Endothelial cell of umbilical vein (primary cell): ENCODE results near the gene FOCAD. TPM values are rescaled to one million over a fixed set of nuclear protein-coding genes. Genes with fewer than 3 reads are reported as not detected.
"Not testable (repeated sequence)": the region's sequence is repeated elsewhere in the genome, so short reads cannot be mapped to it uniquely, and the experiment has no call there.

Experiments
- BruUV-seq: library from RNA; stranded (reverse); fragments of 400-500 nt; replicated peaks from 2 replicates; lab custom pipeline; 2021; lab: Mats Ljungman, UMichigan
- CTCF ChIA-PET: fragments of 300-600, 350-600 bp; sonication (Branson Sonifier 250); formaldehyde crosslinking; loops from one replicate; lab custom pipeline; 2021; ENCODE audit warnings: antibody characterized with exemption, inconsistent platforms; lab: Charles Lee
- POLR2A ChIA-PET: fragments of 300-600, 350-600 bp; sonication (Branson Sonifier 250); formaldehyde crosslinking; loops from one replicate; lab custom pipeline; 2021; ENCODE audit warnings: antibody characterized with exemption, inconsistent platforms; lab: Charles Lee
- DNase-seq: peaks from one replicate; pipeline ENCODE4 v3.0.0-alpha.2; 2011; ENCODE audit warnings: low read depth, low spot score
- FAIRE-seq: peaks from 2 replicates; lab custom pipeline; 2011; peaks lifted over from hg19 to GRCh38; lab: Jason Lieb, UNC
- H2AFZ ChIP-seq: 2 replicates; pipeline ENCODE4 v1.6.0; 2012; ENCODE audit warnings: low read depth, low read length, control low read depth, inconsistent platforms
- H3K27ac ChIP-seq: 2 replicates; pipeline ENCODE4 v1.5.1; 2011; ENCODE audit warnings: low read depth, mild to moderate bottlenecking, control low read depth, low read length, moderate library complexity; ENCODE audit not compliant: insufficient read depth
- H3K27me3 ChIP-seq, 2 experiments: 2 replicates each; pipeline versions ENCODE4 v1.6.0 to v1.6.1; 2011; ENCODE audit warnings: low read length in 2 of 2, mixed read lengths in 1 of 2; ENCODE audit not compliant: control insufficient read depth in 2 of 2, insufficient read depth in 2 of 2
- H3K36me3 ChIP-seq, 2 experiments: 2 replicates in 1 of 2; 3 replicates in 1 of 2; pipeline ENCODE4 v1.5.1; 2011; ENCODE audit warnings: low read length in 2 of 2, mild to moderate bottlenecking in 1 of 2, moderate library complexity in 1 of 2; ENCODE audit not compliant: control insufficient read depth in 2 of 2, insufficient read depth in 2 of 2; ENCODE audit errors: extremely low read depth in 1 of 2
- H3K4me1 ChIP-seq: 3 replicates; pipeline ENCODE4 v1.5.1; 2011; ENCODE audit warnings: mild to moderate bottlenecking, low read length; ENCODE audit not compliant: control insufficient read depth, insufficient read depth; ENCODE audit errors: extremely low read depth
- H3K4me2 ChIP-seq: 2 replicates; pipeline ENCODE4 v1.6.1; 2011; ENCODE audit warnings: low read length, control low read depth, mixed read lengths; ENCODE audit not compliant: insufficient read depth
- H3K4me3 ChIP-seq, 3 experiments: fragments of 200-600 bp in 1 of 3; sonication (generic), shearing (Covaris generic) in 1 of 3; replicated peaks in 1 of 3; 2 replicates each; pipeline ENCODE4 v1.5.1; 2011 to 2016; ENCODE audit warnings: control low read depth in 3 of 3, low read length in 3 of 3, mild to moderate bottlenecking in 2 of 3, inconsistent platforms in 1 of 3, low read depth in 1 of 3, moderate library complexity in 1 of 3; ENCODE audit not compliant: insufficient read depth in 1 of 3
- H3K79me2 ChIP-seq: 2 replicates; pipeline ENCODE4 v1.6.0; 2012; ENCODE audit warnings: low read length, inconsistent platforms; ENCODE audit not compliant: control insufficient read depth, insufficient read depth
- H3K9ac ChIP-seq: replicated peaks from 2 replicates; pipeline ENCODE3; 2011; ENCODE audit warnings: low read length, control low read depth; ENCODE audit not compliant: insufficient read depth; ENCODE audit errors: extremely low read depth
- H3K9me1 ChIP-seq: replicated peaks from 3 replicates; pipeline ENCODE4 v1.6.0; 2011; ENCODE audit warnings: mild to moderate bottlenecking, low read length; ENCODE audit not compliant: control insufficient read depth, insufficient read depth; ENCODE audit errors: extremely low read depth
- H3K9me3 ChIP-seq: replicated peaks from 2 replicates; pipeline ENCODE4 v1.5.1; 2012; ENCODE audit warnings: low read length, inconsistent platforms; ENCODE audit not compliant: control insufficient read depth, insufficient read depth
- H4K20me1 ChIP-seq: replicated peaks from 2 replicates; pipeline ENCODE3; 2011; ENCODE audit warnings: mild to moderate bottlenecking, low read length; ENCODE audit not compliant: control insufficient read depth, insufficient read depth; ENCODE audit errors: extremely low read depth
- FOS ChIP-seq: IDR thresholded peaks from 2 replicates; pipeline ENCODE4 v1.6.1; 2011; ENCODE audit warnings: mild to moderate bottlenecking, low read length, moderate library complexity, borderline replicate concordance; ENCODE audit not compliant: insufficient read depth
- GATA2 ChIP-seq: IDR thresholded peaks from 2 replicates; pipeline ENCODE4 v1.7.0; 2011; ENCODE audit warnings: low read depth, mild to moderate bottlenecking, moderate library complexity, mixed read lengths, low read length; ENCODE audit not compliant: insufficient read length, insufficient read depth
- JUN ChIP-seq: IDR thresholded peaks from 2 replicates; pipeline ENCODE4 v1.6.1; 2011; ENCODE audit warnings: borderline replicate concordance, low read depth; ENCODE audit not compliant: insufficient read length, insufficient read depth
- MYC ChIP-seq: IDR thresholded peaks from one replicate; pipeline ENCODE4 v1.6.1; 2011; ENCODE audit warnings: mild to moderate bottlenecking, low read depth, low read length
- POLR2A ChIP-seq: IDR thresholded peaks from 2 replicates; pipeline ENCODE4 v1.6.1; 2012; ENCODE audit warnings: low read depth, mild to moderate bottlenecking, control low read depth, low read length
- POLR2AphosphoS5 ChIP-seq: IDR thresholded peaks from 2 replicates; pipeline ENCODE4 v1.6.1; 2012; ENCODE audit warnings: low read depth, mild to moderate bottlenecking, control low read depth, low read length, moderate library complexity; ENCODE audit not compliant: insufficient read depth
- dilution Hi-C: fragments of 300-500 bp; cut with MboI; formaldehyde crosslinking; loops from one replicate; pipeline ENCODE4 v1.15.0; 2019; ENCODE audit warnings: low sequenced_read_pairs; ENCODE audit not compliant: extremely low pct_ligation_motif_present
- intact Hi-C: fragments of 100-400 bp; cut with micrococcal nuclease; formaldehyde crosslinking; loops from one replicate; pipeline ENCODE4 v1.10.0; 2022
- polyA plus RNA-seq, 4 experiments: library from polyadenylated mRNA; depleted of rRNA in 3 of 4; stranded (reverse) in 3 of 4; unstranded in 1 of 4; fragments of >200 nt; gene quantifications; 2 replicates each; pipeline versions ENCODE4 v1.2.1 to v1.2.3, GENCODE V29; 2011 to 2012; ENCODE audit warnings: missing spikeins in 1 of 4
- total RNA-seq: library from RNA; stranded (reverse); gene quantifications from 2 replicates; pipeline ENCODE4 v1.2.3, GENCODE V29; 2021
- TF ChIP-seq, protein P1 (sequence below): IDR thresholded peaks from 2 replicates; pipeline ENCODE4 v1.6.1; 2011; ENCODE audit not compliant: insufficient read depth, insufficient read length
- TF ChIP-seq, protein P2 (sequence below), 2 donors: IDR thresholded peaks; 1 replicate in 1 of 2; 2 replicates in 1 of 2; pipeline ENCODE4 v1.5.1; 2011; ENCODE audit warnings: low read length in 2 of 2, mild to moderate bottlenecking in 2 of 2, moderate library complexity in 2 of 2, control low read depth in 1 of 2, inconsistent platforms in 1 of 2, low read depth in 1 of 2; ENCODE audit not compliant: insufficient read depth in 1 of 2; ENCODE audit errors: extremely low read depth in 1 of 2

Gene FOCAD
- total and polyA plus RNA-seq, 2 donors (not counting 3 experiments of a cell fraction or from before 2014, with no cell fraction given) = 26.7 to 66.9 TPM

DNA sequence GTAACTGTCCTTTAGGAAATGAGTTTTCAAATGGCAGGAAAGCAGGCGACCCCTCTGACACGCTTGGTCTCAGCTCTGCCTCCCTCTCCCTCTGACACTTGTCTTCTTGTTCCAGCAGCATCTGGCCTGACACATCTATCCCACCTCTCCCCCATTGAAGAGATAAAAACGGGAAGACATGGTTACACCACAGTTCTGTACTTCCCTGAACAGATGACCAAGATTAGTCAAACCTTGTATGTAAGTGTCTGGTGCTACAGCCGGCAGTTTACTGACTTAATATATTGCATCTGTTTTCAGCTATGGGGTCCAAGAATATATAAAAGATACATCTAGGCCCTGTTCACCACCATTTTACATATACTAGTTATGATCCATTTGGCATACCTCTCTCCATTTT, 32.1 kb upstream of the FOCAD start:
- Histone ChIP-seq H2AFZ (no peak overlapping the region), H3K36me3 (no peaks in the 10 kb centered on the region), H3K27ac (no peak overlapping the region), H3K4me3 (no peak overlapping the region), H3K79me2 (no peaks in the 10 kb centered on the region), H3K9me1 (no peaks in the 10 kb centered on the region), H3K9ac (no peak overlapping the region), H3K27me3 (peaks cover 0 to 2% of the 10 kb centered on the region in 2 experiments), H3K4me1 (no peaks in the 10 kb centered on the region), H3K9me3 (no peaks in the 10 kb centered on the region), H3K4me2 (no peak overlapping the region), H4K20me1 (no peaks in the 10 kb centered on the region)
- TF ChIP-seq POLR2AphosphoS5 = no peak
- TF ChIP-seq, protein P1, sequence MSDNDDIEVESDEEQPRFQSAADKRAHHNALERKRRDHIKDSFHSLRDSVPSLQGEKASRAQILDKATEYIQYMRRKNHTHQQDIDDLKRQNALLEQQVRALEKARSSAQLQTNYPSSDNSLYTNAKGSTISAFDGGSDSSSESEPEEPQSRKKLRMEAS = no peak
- TF ChIP-seq MYC = no peak
- TF ChIP-seq GATA2 = no peak
- TF ChIP-seq FOS = no peak
- no peak for TF ChIP-seq JUN
- TF ChIP-seq, protein P2, sequence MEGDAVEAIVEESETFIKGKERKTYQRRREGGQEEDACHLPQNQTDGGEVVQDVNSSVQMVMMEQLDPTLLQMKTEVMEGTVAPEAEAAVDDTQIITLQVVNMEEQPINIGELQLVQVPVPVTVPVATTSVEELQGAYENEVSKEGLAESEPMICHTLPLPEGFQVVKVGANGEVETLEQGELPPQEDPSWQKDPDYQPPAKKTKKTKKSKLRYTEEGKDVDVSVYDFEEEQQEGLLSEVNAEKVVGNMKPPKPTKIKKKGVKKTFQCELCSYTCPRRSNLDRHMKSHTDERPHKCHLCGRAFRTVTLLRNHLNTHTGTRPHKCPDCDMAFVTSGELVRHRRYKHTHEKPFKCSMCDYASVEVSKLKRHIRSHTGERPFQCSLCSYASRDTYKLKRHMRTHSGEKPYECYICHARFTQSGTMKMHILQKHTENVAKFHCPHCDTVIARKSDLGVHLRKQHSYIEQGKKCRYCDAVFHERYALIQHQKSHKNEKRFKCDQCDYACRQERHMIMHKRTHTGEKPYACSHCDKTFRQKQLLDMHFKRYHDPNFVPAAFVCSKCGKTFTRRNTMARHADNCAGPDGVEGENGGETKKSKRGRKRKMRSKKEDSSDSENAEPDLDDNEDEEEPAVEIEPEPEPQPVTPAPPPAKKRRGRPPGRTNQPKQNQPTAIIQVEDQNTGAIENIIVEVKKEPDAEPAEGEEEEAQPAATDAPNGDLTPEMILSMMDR (IDR thresholded peaks at IDR 0.05; ENCODE audit: extremely low read depth in 1 of 2, insufficient read depth in 1 of 2, low read depth in 1 of 2, low read length in 2 of 2) = no peak
- TF ChIP-seq POLR2A = no peak
- intact Hi-C loops (no loop called here), dilution Hi-C loops (no loop called here)
- ChIA-PET POLR2A (no interaction called here), CTCF (interaction anchor here (0.8 to 1.0 kb wide), 2 partner anchors 22 to 27 kb away, joined by 3 read pairs; no protein-coding TSS in a partner anchor)
- no peak for DNase-seq
- BruUV-seq = no TSS peak
- no peak for FAIRE-seq

DNA sequence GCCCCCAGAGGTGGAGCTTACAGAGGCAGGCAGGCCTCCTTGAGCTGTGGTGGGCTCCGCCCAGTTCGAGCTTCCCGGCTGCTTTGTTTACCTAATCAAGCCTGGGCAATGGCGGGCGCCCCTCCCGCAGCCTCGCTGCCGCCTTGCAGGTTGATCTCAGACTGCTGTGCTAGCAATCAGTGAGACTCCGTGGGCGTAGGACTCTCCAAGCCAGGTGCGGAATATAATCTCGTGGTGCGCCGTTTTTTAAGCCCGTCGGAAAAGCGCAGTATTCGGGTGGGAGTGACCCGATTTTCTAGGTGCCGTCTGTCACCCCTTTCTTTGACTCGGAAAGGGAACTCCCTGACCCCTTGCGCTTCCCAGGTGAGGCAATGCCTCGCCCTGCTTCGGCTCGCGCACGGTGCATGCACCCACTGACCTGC, 25.8 kb upstream of the FOCAD start:
- FAIRE-seq, H3K9me3 ChIP-seq, POLR2A ChIA-PET: not testable (repeated sequence)

More for the DNA sequence above, 25.8 kb upstream of the FOCAD start:
- H3K27ac ChIP-seq, H4K20me1 ChIP-seq, H3K27me3 ChIP-seq, H3K79me2 ChIP-seq, dilution Hi-C loops, intact Hi-C loops, DNase-seq, H3K4me1 ChIP-seq, H3K36me3 ChIP-seq, H3K9me1 ChIP-seq: not testable (repeated sequence)
- Histone ChIP-seq H2AFZ (peak overlapping the region; percentile 73), H3K4me3 (peak overlapping the region in 2 of 3 experiments; percentile 40 to 62), H3K4me2 (peak overlapping the region; percentile 49), H3K9ac (peak overlapping the region; percentile 29)
- CTCF ChIA-PET = interaction anchor here (1.4 kb wide), 1 partner anchor 34 kb away, joined by 6 read pairs; no protein-coding TSS in a partner anchor
- BruUV-seq = TSS peak; percentile 82
